MM.1S (cell line): Measurements from ENCODE around the gene MTARC2.

Source experiments
- DNase-seq: peaks from one replicate; pipeline ENCODE4 v3.0.0-alpha.2; 2015
- H2AFZ ChIP-seq: fragments of 300-600 bp; sonication (generic); 2 replicates; pipeline ENCODE4 v1.6.0; 2016; ENCODE audit warnings: antibody characterized with exemption, low read length
- H3F3A ChIP-seq: fragments of 300-600 bp; sonication (generic); 2 replicates; pipeline ENCODE4 v1.6.1; 2016; ENCODE audit warnings: mild to moderate bottlenecking, antibody characterized with exemption, low read length, moderate library complexity, mixed read lengths; ENCODE audit not compliant: insufficient read depth
- H3K27ac ChIP-seq: fragments of 300-600 bp; sonication (generic); 2 replicates; pipeline ENCODE4 v1.5.1; 2016; ENCODE audit warnings: mild to moderate bottlenecking, low read length
- H3K27me3 ChIP-seq: fragments of 300-600 bp; sonication (generic); replicated peaks from 2 replicates; pipeline ENCODE4 v1.6.0; 2016; ENCODE audit warnings: low read length; ENCODE audit not compliant: insufficient read depth
- H3K36me3 ChIP-seq: fragments of 300-600 bp; sonication (generic); replicated peaks from 2 replicates; pipeline ENCODE4 v1.6.1; 2016; ENCODE audit warnings: mild to moderate bottlenecking, low read length, mixed read lengths; ENCODE audit not compliant: insufficient read depth
- H3K4me1 ChIP-seq: fragments of 300-600 bp; sonication (generic); 2 replicates; pipeline ENCODE4 v1.6.1; 2016; ENCODE audit warnings: low read length, mixed read lengths
- H3K4me2 ChIP-seq: fragments of 300-600 bp; sonication (generic); 2 replicates; pipeline ENCODE4 v1.6.0; 2016; ENCODE audit warnings: low read depth, low read length
- H3K4me3 ChIP-seq: fragments of 300-600 bp; sonication (generic); 2 replicates; pipeline ENCODE4 v1.5.1; 2016; ENCODE audit warnings: low read length, mixed read lengths
- H3K79me2 ChIP-seq: fragments of 300-600 bp; sonication (generic); 2 replicates; pipeline ENCODE4 v1.6.1; 2016; ENCODE audit warnings: mixed run types, low read length, mixed read lengths
- H3K9ac ChIP-seq: fragments of 300-600 bp; sonication (generic); 2 replicates; pipeline ENCODE4 v1.6.1; 2016; ENCODE audit warnings: low read length, mixed read lengths
- H3K9me2 ChIP-seq: fragments of 300-600 bp; sonication (generic); replicated peaks from 2 replicates; pipeline ENCODE4 v1.6.1; 2016; ENCODE audit warnings: mild to moderate bottlenecking, low read length, mixed read lengths; ENCODE audit not compliant: insufficient read depth
- H3K9me3 ChIP-seq: fragments of 300-600 bp; sonication (generic); replicated peaks from 2 replicates; pipeline ENCODE4 v1.6.1; 2016; ENCODE audit warnings: mild to moderate bottlenecking, low read length, mixed read lengths; ENCODE audit not compliant: insufficient read depth
- H4K20me1 ChIP-seq: fragments of 300-600 bp; sonication (generic); 2 replicates; pipeline ENCODE4 v1.6.1; 2016; ENCODE audit warnings: mild to moderate bottlenecking, low read length, moderate library complexity, mixed read lengths; ENCODE audit not compliant: insufficient read depth
- CTCF ChIP-seq: fragments of 300-600 bp; sonication (generic); IDR thresholded peaks from 2 replicates; pipeline ENCODE4 v1.5.1; 2016; ENCODE audit warnings: antibody characterized with exemption, low read length, mixed read lengths
- EZH2 ChIP-seq: fragments of 300-600 bp; sonication (generic); optimal IDR thresholded peaks from 2 replicates; pipeline ENCODE3; 2017; ENCODE audit warnings: low read depth, mild to moderate bottlenecking, antibody characterized with exemption, low read length, mixed read lengths
- EZH2phosphoT487 ChIP-seq: fragments of 300-600 bp; sonication (generic); IDR thresholded peaks from 2 replicates; pipeline ENCODE4 v1.6.1; 2018; ENCODE audit warnings: antibody characterized with exemption, low read length

Gene MTARC2

GRCh38 chr1:220789532-220790147, 41.5 kb downstream of the MTARC2 start:
- Histone ChIP-seq H3F3A (no peaks in the 10 kb centered on the region), H3K9ac (no peak overlapping the region), H3K9me2 (no peaks in the 10 kb centered on the region), H3K4me2 (no peak overlapping the region), H3K4me3 (no peak overlapping the region), H3K36me3 (no peaks in the 10 kb centered on the region), H3K4me1 (no peaks in the 10 kb centered on the region), H3K9me3 (no peaks in the 10 kb centered on the region), H4K20me1 (no peaks in the 10 kb centered on the region), H3K79me2 (no peaks in the 10 kb centered on the region), H3K27ac (no peak overlapping the region), H3K27me3 (no peaks in the 10 kb centered on the region), H2AFZ (no peak overlapping the region)
- DNase-seq, result no peak
- TF ChIP-seq EZH2phosphoT487 (no peak), EZH2 (no peak), CTCF (no peak)

- TF ChIP-seq EZH2phosphoT487, result no peak
- TF ChIP-seq CTCF, result no peak
- TF ChIP-seq EZH2, result no peak
- Histone ChIP-seq H3F3A (no peaks in the 10 kb centered on the region), H3K9ac (no peak overlapping the region), H3K27ac (no peak overlapping the region), H3K79me2 (no peaks in the 10 kb centered on the region), H2AFZ (no peak overlapping the region), H3K4me2 (no peak overlapping the region), H3K4me1 (no peaks in the 10 kb centered on the region), H4K20me1 (no peaks in the 10 kb centered on the region), H3K36me3 (no peaks in the 10 kb centered on the region), H3K9me2 (no peaks in the 10 kb centered on the region), H3K9me3 (no peaks in the 10 kb centered on the region), H3K27me3 (no peaks in the 10 kb centered on the region), H3K4me3 (no peak overlapping the region)
- DNase-seq, result no peak
These were observed 43.2 kb downstream of the MTARC2 start for GRCh38 chr1:220791285-220791684.

GRCh38 chr1:220791956-220792355, 43.8 kb downstream of the MTARC2 start:
- no peak overlapping the region for H2AFZ ChIP-seq
- DNase-seq, result no peak
- H3K9ac ChIP-seq, result no peak overlapping the region
- no peaks in the 10 kb centered on the region for H3K9me3 ChIP-seq
- H3F3A ChIP-seq, result no peaks in the 10 kb centered on the region
- H3K79me2 ChIP-seq, result no peaks in the 10 kb centered on the region
- no peaks in the 10 kb centered on the region for H3K9me2 ChIP-seq
- H3K4me2 ChIP-seq, result no peak overlapping the region
- H4K20me1 ChIP-seq, result no peaks in the 10 kb centered on the region
- no peaks in the 10 kb centered on the region for H3K27me3 ChIP-seq
- no peaks in the 10 kb centered on the region for H3K4me1 ChIP-seq
- no peak overlapping the region for H3K4me3 ChIP-seq
- no peak for TF ChIP-seq EZH2phosphoT487
- no peak for TF ChIP-seq EZH2
- no peak for TF ChIP-seq CTCF
- no peak overlapping the region for H3K27ac ChIP-seq
- no peaks in the 10 kb centered on the region for H3K36me3 ChIP-seq
